ENCODE results near the gene EDRF1. TPM values are rescaled to one million over a fixed set of nuclear protein-coding genes. Genes with fewer than 3 reads are reported as not detected.

The EDRF1 gene
- total and polyA plus RNA-seq, 2 of the 13 experiments (the other 11 are each of a cell fraction or from before 2014, with no cell fraction given): 16.9 to 26.7 TPM

GRCh38 chr10:125719173-125720001, at the start of gene EDRF1 (continued):
- peak; percentile 79 for TF ChIP-seq ZNF543 (CRISPR knock-in tag; IDR thresholded peaks at IDR 0.05)
- peak; percentile 97 for TF ChIP-seq ZNF687 (CRISPR knock-in tag; IDR thresholded peaks at IDR 0.05)
- no peak for TF ChIP-seq MIER3 (CRISPR knock-in tag; IDR thresholded peaks at IDR 0.05; ENCODE audit: borderline replicate concordance)
- TF ChIP-seq NONO (IDR thresholded peaks at IDR 0.05): no peak
- peak; percentile 73 for TF ChIP-seq NONO (CRISPR knock-in tag; conservative IDR thresholded peaks at IDR 0.05)
- no peak for TF ChIP-seq ZFP36 (IDR thresholded peaks at IDR 0.05; ENCODE audit: borderline replicate concordance, low read depth, low read length, partially characterized antibody)
- TF ChIP-seq, protein P1, sequence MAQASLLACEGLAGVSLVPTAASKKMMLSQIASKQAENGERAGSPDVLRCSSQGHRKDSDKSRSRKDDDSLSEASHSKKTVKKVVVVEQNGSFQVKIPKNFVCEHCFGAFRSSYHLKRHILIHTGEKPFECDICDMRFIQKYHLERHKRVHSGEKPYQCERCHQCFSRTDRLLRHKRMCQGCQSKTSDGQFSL (CRISPR knock-in tag; IDR thresholded peaks at IDR 0.05): 0 out of 2 replicates have a peak, but pooled peaks have one; percentile 27
- TF ChIP-seq NFRKB (IDR thresholded peaks at IDR 0.05): no peak
- TF ChIP-seq ZNF33A (CRISPR knock-in tag; IDR thresholded peaks at IDR 0.05; ENCODE audit: borderline replicate concordance): peak; percentile 95
- no peak for TF ChIP-seq PPARG (CRISPR knock-in tag; conservative IDR thresholded peaks at IDR 0.05)
- TF ChIP-seq ELF3 (CRISPR knock-in tag; IDR thresholded peaks at IDR 0.05): peak; percentile 52; the same call in 1 of the 2 replicates
- no peak; the same call in 1 of the 2 replicates for TF ChIP-seq ZNF550 (CRISPR knock-in tag; IDR thresholded peaks at IDR 0.05; ENCODE audit: borderline replicate concordance)
- peak; percentile 66; the same call in 1 of the 2 replicates for TF ChIP-seq ZNF678 (CRISPR knock-in tag; IDR thresholded peaks at IDR 0.05)
- TF ChIP-seq, protein P2, sequence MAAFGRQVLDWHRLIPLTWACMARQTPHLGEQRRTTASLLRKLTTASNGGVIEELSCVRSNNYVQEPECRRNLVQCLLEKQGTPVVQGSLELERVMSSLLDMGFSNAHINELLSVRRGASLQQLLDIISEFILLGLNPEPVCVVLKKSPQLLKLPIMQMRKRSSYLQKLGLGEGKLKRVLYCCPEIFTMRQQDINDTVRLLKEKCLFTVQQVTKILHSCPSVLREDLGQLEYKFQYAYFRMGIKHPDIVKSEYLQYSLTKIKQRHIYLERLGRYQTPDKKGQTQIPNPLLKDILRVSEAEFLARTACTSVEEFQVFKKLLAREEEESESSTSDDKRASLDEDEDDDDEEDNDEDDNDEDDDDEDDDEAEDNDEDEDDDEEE (CRISPR knock-in tag; IDR thresholded peaks at IDR 0.05): peak; percentile 95
- no peak for TF ChIP-seq CENPT (CRISPR knock-in tag; IDR thresholded peaks at IDR 0.05; ENCODE audit: low read depth)
- TF ChIP-seq, protein P3, sequence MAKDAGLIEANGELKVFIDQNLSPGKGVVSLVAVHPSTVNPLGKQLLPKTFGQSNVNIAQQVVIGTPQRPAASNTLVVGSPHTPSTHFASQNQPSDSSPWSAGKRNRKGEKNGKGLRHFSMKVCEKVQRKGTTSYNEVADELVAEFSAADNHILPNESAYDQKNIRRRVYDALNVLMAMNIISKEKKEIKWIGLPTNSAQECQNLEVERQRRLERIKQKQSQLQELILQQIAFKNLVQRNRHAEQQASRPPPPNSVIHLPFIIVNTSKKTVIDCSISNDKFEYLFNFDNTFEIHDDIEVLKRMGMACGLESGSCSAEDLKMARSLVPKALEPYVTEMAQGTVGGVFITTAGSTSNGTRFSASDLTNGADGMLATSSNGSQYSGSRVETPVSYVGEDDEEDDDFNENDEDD (CRISPR knock-in tag; IDR thresholded peaks at IDR 0.05; ENCODE audit: borderline replicate concordance): peak; percentile 75
- peak; percentile 61; the same call in 1 of the 2 replicates for TF ChIP-seq AHR (CRISPR knock-in tag; IDR thresholded peaks at IDR 0.05)
- no peak for TF ChIP-seq BHLHE40 (IDR thresholded peaks at IDR 0.05; ENCODE audit: low read length)
- no peak for TF ChIP-seq ZFP62 (CRISPR knock-in tag; IDR thresholded peaks at IDR 0.05)
- TF ChIP-seq NFATC3 (CRISPR knock-in tag; IDR thresholded peaks at IDR 0.05): no peak
- no peak for TF ChIP-seq ZNF564 (CRISPR knock-in tag; IDR thresholded peaks at IDR 0.05)
- 0 out of 2 replicates have a peak, but pooled peaks have one; percentile 82 for TF ChIP-seq HOXA5 (CRISPR knock-in tag; IDR thresholded peaks at IDR 0.05)
- TF ChIP-seq HNRNPL (IDR thresholded peaks at IDR 0.05; ENCODE audit: low read depth, low read length): peak; percentile 94
- no peak for TF ChIP-seq MAFG (CRISPR knock-in tag; IDR thresholded peaks at IDR 0.05)
- no peak for TF ChIP-seq HDAC6 (IDR thresholded peaks at IDR 0.05; ENCODE audit: low read depth, low read length)

Measured in HepG2 (cell line).